Measurements from ENCODE around the gene SRMS.

- TF ChIP-seq EZH2 (IDR thresholded peaks at IDR 0.05) (no peak), POLR2AphosphoS5 (IDR thresholded peaks at IDR 0.05; ENCODE audit: borderline replicate concordance, low read depth, low read length) (no peak)
Observed at GRCh38 chr20:63534831-63535651, 12.5 kb downstream of the SRMS start.
